Esophagus squamous epithelium (tissue), 5 donors: Measurements from ENCODE around the gene CALML5. TPM values are rescaled to one million over a fixed set of nuclear protein-coding genes. Genes with fewer than 3 reads are reported as not detected.

Experiments
- DNase-seq: peaks from one replicate; lab custom pipeline; 2025; lab: John Stamatoyannopoulos, UW
- H3K27ac ChIP-seq, 4 donors: fragments of 200-600 bp; sonication (generic); one replicate each; pipeline ENCODE4 v1.5.1; 2016 to 2019; ENCODE audit warnings: mild to moderate bottlenecking in 1 of 4
- H3K27me3 ChIP-seq, 4 donors: fragments of 200-600 bp; sonication (generic); 1 replicate in 3 of 4; 2 replicates in 1 of 4; pipeline versions ENCODE4 v1.5.1 to v1.6.0; 2017 to 2021; ENCODE audit warnings: antibody characterized with exemption in 1 of 4
- H3K36me3 ChIP-seq, 3 donors: fragments of 200-600 bp; sonication (generic); one replicate each; pipeline ENCODE4 v1.5.1; 2016 to 2019
- H3K4me1 ChIP-seq, 3 donors: fragments of 200-600 bp; sonication (generic); one replicate each; pipeline ENCODE4 v1.5.1; 2017 to 2019
- H3K4me3 ChIP-seq, 4 donors: fragments of 200-600 bp; sonication (generic); 1 replicate in 3 of 4; 2 replicates in 1 of 4; pipeline ENCODE4 v1.5.1; 2016 to 2019; ENCODE audit warnings: mild to moderate bottlenecking in 2 of 4, moderate library complexity in 1 of 4
- H3K9me3 ChIP-seq, 3 donors: fragments of 200-600 bp; sonication (generic); one replicate each; pipeline ENCODE4 v1.5.1; 2016 to 2019
- POLR2A ChIP-seq, 4 donors: fragments of 450-650 bp; IDR thresholded peaks; one replicate each; pipeline ENCODE4 v1.6.1; 2017; ENCODE audit warnings: antibody characterized with exemption in 4 of 4, mild to moderate bottlenecking in 4 of 4, moderate library complexity in 3 of 4
- WGBS, 2 donors: methylation state at CpG; one replicate each; pipeline ENCODE4 v1.1.5; 2018; 5-methylcytosine and 5-hydroxymethylcytosine counted together
- intact Hi-C: fragments of 100-400 bp; cut with DNase I; formaldehyde crosslinking; loops from one replicate; pipeline ENCODE4 v1.15.0; 2022
- total RNA-seq, 4 donors: library from RNA; depleted of rRNA; stranded (reverse); fragments of >200 nt; gene quantifications; one replicate each; pipeline ENCODE4 v1.1.0, GENCODE V29; 2016
- TF ChIP-seq, protein P1 (sequence below), 6 experiments: fragments of 450-650 bp in 4 of 6; fragments of 200-600 bp in 2 of 6; sonication (generic) in 2 of 6; IDR thresholded peaks; one replicate each; pipeline ENCODE4 v1.5.1; 2016 to 2019; ENCODE audit warnings: antibody characterized with exemption in 6 of 6, mild to moderate bottlenecking in 4 of 6, moderate library complexity in 4 of 6
- donor health status: DM: yes; HTN: yes; CAD: no.

CALML5 gene
- total RNA-seq, 4 donors from 2014 or later, result 14.5 to 148 (median 22.6) TPM

DNA sequence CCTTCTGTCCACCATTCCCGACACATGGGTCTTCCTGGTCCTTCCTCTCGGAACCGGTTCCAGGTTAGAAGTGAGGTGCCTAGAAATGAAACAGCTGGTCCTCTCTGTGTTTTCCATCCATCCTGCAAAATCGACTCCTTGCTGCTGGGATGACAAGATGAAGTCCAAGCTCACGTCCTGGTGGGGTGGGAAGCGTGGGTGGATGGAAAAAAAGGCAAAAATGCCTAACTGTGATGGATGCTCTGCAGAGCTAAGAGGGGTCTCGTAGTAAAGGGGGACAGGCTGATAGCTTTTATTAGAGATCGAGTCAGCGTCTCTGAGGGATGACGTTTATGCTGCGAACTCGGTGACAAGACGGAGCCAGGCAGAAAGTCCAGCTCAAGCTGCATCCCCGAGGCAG is 14.1 kb downstream of the CALML5 start:
- DNase-seq, result no peak
- TF ChIP-seq, protein P1, sequence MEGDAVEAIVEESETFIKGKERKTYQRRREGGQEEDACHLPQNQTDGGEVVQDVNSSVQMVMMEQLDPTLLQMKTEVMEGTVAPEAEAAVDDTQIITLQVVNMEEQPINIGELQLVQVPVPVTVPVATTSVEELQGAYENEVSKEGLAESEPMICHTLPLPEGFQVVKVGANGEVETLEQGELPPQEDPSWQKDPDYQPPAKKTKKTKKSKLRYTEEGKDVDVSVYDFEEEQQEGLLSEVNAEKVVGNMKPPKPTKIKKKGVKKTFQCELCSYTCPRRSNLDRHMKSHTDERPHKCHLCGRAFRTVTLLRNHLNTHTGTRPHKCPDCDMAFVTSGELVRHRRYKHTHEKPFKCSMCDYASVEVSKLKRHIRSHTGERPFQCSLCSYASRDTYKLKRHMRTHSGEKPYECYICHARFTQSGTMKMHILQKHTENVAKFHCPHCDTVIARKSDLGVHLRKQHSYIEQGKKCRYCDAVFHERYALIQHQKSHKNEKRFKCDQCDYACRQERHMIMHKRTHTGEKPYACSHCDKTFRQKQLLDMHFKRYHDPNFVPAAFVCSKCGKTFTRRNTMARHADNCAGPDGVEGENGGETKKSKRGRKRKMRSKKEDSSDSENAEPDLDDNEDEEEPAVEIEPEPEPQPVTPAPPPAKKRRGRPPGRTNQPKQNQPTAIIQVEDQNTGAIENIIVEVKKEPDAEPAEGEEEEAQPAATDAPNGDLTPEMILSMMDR (IDR thresholded peaks at IDR 0.05), result no peak
- no peak for TF ChIP-seq POLR2A (IDR thresholded peaks at IDR 0.05)
- intact Hi-C loops, result no loop called here
- H3K27ac ChIP-seq, result no peak overlapping the region
- H3K9me3 ChIP-seq, result peaks cover 0 to 10% (median 8%) of the 10 kb centered on the region in 3 donors
- WGBS, 2 donors, result 86 to 93% methylated on average over 10 to 12 of the region's 14 CpGs
- H3K4me1 ChIP-seq, result peaks cover 0 to 39% (median 7%) of the 10 kb centered on the region in 3 donors
- H3K4me3 ChIP-seq, result no peak overlapping the region
- H3K27me3 ChIP-seq, result no peaks in the 10 kb centered on the region
- H3K36me3 ChIP-seq, result no peaks in the 10 kb centered on the region

DNA sequence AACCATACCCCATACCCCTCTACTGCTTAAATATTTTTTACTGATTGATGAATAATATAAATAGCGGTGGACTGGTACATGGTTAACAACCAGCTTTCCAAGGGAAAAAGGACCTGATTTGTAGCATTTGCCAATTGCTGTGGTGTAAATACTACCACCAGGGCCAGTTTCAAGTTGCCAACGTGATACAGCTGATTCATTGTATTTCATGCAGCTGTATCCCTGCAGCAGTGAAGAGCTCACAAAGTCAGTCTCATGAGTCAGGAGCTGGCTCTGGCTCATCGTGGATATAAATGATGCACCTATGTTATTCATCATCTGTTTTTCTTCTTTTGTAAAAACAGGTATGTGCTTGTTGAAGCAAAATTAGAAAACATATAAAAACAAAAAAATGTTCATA is 15.2 kb downstream of the CALML5 start:
- intact Hi-C loops, result no loop called here
- H3K4me3 ChIP-seq, result no peak overlapping the region
- 55 to 58% methylated on average over 3 of the region's 3 CpGs for WGBS, 2 donors

DNA sequence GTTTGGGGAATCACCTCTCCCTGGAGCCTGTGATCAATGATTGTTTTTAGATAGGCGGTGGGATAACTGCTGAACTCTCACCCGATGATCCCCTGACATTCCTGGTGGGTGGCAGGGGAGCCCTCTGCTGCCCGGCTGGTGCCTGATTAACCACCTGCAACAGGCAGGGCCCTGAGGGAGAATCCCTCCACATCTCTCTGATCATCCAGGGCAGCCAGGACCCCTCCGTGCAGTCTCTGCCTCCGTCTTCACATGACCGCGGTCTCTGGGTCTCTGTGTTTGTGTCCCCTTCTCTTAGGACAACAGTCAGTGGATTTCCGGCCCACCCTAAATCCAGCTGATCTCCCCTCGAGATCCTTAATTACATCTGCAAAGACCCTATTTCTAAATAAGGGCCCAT is 17.4 kb downstream of the CALML5 start:
- DNase-seq, result no peak
- no peak overlapping the region for H3K4me3 ChIP-seq
- 90 to 98% methylated on average over 9 of the region's 9 CpGs for WGBS, 2 donors
- H3K4me1 ChIP-seq, result peaks cover 0 to 29% (median 6%) of the 10 kb centered on the region in 3 donors
- no peaks in the 10 kb centered on the region for H3K36me3 ChIP-seq
- intact Hi-C loops, result no loop called here
- no peak overlapping the region for H3K27ac ChIP-seq
- no peaks in the 10 kb centered on the region for H3K27me3 ChIP-seq
- H3K9me3 ChIP-seq, result peaks cover 0 to 10% (median 8%) of the 10 kb centered on the region in 3 donors
- TF ChIP-seq, protein P1 (IDR thresholded peaks at IDR 0.05), result no peak
- no peak for TF ChIP-seq POLR2A (IDR thresholded peaks at IDR 0.05)

More for the DNA sequence above, 15.2 kb downstream of the CALML5 start:
- Histone ChIP-seq H3K4me1 (peaks cover 0 to 32% (median 4%) of the 10 kb centered on the region in 3 donors), H3K9me3 (peaks cover 0 to 10% (median 8%) of the 10 kb centered on the region in 3 donors), H3K36me3 (no peaks in the 10 kb centered on the region), H3K27ac (peak overlapping the region in 2 of 4 donors; percentile 34 to 52), H3K27me3 (no peaks in the 10 kb centered on the region)
- no peak for DNase-seq
- TF ChIP-seq, protein P1 (IDR thresholded peaks at IDR 0.05), result peak in 2 of 6 experiments; percentile 33 to 49
- no peak for TF ChIP-seq POLR2A (IDR thresholded peaks at IDR 0.05)

DNA sequence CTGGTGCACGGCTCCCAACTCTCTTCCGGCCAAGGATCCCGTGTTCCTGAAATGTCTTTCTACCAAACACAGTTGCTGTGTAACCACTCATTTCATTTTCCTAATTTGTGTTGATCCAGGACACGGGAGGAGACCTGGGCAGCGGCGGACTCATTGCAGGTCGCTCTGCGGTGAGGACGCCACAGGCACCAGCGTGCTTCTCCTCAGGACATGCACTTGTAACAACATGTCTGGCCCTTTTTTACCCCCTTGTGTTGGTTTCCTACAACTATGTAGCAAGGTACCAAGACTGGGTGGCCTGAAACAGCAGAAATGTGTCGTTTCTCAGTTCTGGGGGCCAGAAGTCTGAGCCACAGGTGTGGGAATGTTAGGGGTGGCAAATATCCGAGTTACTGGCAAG is 18.2 kb downstream of the CALML5 start:
- Histone ChIP-seq H3K4me1 (peaks cover 0 to 38% (median 8%) of the 10 kb centered on the region in 3 donors), H3K27me3 (no peaks in the 10 kb centered on the region), H3K27ac (no peak overlapping the region), H3K4me3 (no peak overlapping the region), H3K9me3 (peaks cover 0 to 10% (median 8%) of the 10 kb centered on the region in 3 donors), H3K36me3 (no peaks in the 10 kb centered on the region)
- 70 to 82% methylated on average over 9 to 12 of the region's 12 CpGs for WGBS, 2 donors
- TF ChIP-seq POLR2A (IDR thresholded peaks at IDR 0.05), result no peak
- TF ChIP-seq, protein P1 (IDR thresholded peaks at IDR 0.05), result no peak
- intact Hi-C loops, result no loop called here
- no peak for DNase-seq

DNA sequence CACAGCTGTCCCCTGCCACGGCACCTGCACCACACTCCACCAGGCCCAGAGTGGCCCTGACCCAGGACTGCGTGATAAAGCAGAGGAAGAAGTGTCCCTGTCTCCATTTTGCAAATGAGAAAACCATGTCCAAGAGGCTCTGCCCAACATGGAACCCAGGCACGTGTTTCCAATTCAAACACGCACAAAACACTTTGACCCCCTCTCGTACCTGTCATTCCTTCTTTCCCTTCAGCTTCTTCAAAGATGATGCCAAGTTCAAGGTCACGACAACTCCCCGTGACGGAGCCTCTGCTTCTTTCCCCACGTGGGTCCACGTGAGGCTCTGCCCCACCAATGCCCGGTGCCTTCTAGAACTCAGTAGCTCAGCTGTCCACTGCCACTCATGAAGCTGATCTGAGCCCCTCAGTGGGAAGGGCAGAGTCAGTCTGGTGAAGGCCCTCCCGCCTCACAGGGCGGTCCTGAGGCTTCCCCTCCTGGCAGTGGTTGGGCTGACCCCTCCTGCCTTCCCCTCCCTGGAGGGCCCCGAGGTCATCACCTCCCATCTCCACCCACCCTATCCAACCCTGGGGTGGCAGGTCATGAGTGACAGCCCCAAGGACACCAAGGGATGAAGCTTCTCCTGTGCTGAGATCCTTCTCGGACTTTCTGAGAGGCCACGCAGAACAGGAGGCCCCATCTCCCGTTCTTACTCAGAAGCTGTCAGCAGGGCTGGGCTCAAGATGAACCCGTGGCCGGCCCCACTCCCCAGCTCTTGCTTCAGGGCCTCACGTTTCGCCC is 19.0 kb downstream of the CALML5 start:
- Histone ChIP-seq H3K36me3 (no peaks in the 10 kb centered on the region), H3K4me1 (peaks cover 0 to 38% (median 8%) of the 10 kb centered on the region in 3 donors), H3K27ac (no peak overlapping the region), H3K27me3 (no peaks in the 10 kb centered on the region), H3K9me3 (peaks cover 0 to 10% (median 8%) of the 10 kb centered on the region in 3 donors), H3K4me3 (no peak overlapping the region)
- intact Hi-C loops, result no loop called here
- no peak for TF ChIP-seq POLR2A (IDR thresholded peaks at IDR 0.05)
- TF ChIP-seq, protein P1 (IDR thresholded peaks at IDR 0.05), result no peak
- no peak for DNase-seq
- WGBS, 2 donors, result 88 to 93% methylated on average over 16 to 17 of the region's 21 CpGs
